ENCODE data around the gene TNIK.

TNIK gene

DNA sequence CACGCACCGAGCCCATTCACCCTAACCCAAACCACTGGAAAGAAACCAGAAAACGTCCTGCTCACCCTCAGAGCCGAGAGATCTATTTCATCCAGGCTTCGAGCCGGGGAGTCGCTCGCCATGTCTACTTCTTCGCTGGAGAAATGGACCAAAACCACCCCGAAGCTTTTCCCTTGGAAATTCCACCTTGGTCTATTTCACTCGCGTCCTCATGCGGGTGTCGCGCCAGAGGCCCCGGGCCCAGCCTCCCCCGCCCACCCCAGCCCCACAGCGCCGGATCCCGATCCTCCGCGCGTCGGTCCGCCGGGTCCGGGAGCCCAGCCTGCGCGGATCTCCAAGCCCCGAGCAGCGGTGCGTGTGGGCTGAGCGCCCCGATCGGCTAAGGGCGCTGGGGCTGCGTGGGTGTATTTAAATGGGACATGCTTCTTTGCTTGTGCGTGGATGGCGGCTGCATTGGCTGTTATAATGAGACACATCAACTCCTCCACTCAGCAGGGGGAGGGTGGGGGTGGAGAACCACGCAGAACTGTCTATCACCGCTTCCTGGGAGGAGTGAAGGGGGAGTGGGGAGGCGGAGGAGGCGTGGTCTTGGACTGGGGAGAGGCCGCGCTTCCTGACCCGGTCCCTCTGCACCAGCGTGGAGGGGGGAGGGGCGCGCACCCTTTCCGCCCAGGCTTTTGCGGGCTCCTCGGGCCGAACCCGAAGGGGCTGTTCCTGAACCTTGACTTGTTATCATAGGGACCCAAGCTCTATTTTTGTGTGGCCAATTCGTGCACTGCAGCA, at the start of gene TNIK:
Gene TNIK (minus strand): TSS at position 464 of the 783 bp plus-strand sequence. CDS start 342 bp downstream, at position 122.
- no peak for DNase-seq

DNA sequence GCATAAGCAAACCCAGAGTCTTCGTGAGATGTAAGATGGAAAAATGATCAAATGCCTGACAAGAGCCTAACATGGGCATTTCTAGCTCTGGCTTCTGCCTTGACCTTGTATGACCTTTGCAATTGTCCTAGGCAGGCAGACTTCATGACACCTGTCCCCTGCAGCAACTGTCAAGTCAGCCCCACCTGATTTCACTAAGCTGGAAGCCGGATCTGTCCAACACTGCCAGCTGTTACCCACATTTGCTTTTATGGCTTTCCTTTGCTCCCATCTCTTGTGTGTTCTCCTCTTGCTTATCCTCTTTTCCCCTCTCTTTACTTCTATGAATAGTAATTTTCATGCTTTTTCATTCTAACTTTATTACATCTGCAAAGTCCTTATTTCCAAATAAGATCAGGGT, 48.5 kb upstream of the TNIK start:
- peak; percentile 5 for DNase-seq

DNA sequence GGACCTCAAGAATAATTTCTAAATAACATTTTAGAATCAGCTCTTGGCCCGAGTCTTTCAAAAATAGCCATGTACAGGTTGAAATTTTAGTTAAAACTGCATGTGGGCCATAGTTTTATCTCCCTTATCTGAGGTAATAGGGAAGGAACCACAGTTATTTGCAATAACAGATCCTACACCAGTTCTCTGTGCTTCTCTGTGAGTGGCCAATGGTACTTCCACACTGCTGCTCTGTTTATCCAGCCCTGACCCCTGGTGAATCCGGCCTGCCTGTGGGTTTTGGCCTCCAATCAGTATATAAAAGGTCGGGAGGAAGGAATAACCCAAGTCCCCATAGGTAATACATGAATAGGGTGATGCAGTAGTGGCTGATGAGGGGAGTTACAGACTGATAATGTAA, 48.0 kb upstream of the TNIK start:
- no peak for DNase-seq

DNA sequence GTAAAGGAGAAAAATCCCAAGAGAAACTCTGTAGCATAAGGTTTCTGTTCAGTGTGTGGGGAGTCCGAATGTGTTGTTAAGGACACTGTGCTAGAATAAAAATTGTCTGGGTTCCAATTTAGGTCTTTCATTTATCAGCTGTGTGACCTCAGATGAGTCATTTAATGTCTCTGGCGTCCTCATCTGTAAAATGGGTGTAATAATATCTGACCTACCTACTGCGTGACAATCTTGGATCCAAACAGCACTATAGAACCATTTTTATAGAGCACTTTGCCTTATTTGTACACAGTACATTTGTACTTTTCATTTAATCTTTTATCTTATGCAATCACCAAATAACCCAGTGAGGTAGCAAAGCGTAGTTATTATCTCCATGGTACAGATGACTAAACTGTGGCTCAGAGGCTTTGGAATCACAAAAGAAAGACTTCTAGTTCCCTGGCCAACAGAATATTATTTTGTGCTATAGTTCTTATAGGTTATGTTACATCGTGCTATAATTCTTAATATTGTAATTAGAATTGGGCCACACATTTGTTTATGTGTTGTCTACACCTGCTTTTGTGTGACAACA, 46.6 kb upstream of the TNIK start:
- DNase-seq = no peak

DNA sequence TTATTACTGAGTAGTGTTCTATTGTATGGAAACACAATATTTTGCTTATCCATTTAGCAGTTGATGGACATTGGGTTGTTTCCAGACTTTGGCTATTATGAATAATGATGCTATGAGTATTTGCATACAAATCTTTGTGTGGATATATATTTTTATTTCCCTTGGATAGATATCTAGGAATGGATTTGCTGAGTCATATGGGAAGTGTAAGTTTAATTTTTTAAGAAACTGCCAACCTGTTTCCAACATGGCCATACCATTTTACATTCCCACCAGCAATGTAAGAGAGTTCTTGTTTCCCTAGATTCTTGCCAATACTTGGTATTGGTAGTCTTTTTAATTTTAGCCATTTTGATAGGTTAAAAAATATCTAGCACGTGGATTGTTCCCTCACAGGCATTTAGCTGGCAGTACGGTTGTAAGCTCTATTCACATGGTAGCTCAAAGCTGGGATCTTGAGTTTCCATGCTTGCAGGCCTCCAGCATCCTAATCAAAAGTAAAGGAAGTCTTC, 45.7 kb upstream of the TNIK start:
- no peak for DNase-seq

DNA sequence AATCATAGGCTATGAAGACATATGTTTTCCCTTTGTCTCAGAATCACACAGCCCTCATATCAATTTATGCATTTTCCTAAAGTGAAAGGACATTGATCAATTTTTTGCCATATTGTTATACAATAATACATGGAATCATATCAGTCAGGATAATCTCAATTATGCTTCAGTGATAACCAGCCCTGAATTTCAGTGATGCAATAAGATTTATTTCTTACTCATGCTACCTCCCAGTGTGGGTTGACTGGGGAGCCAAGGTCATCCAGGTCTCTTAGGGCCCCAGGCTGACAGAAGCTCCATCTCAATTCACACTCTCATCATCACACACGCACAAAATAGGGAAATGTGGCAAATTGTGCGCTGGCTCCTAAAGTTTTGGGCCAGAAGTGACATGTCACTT, 44.2 kb upstream of the TNIK start:
- DNase-seq = no peak

DNA sequence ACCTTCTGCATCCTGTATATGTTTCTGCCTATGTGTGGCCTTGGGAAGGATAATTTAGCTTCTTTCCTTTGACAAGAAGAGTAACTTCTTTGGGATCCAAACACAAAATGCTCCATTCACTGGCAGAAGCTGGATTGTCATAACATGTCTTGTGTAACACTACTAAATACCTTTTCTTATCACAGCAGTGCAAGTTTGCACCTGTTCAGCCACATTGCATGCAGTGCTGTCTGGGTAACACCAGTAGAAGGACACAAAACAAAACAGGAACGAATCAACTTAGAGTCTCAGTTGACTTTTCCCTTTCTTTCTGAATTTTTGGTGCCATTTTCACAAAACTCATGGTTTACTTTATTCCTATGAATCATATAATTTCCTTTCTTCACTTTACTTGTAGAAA, 43.6 kb upstream of the TNIK start:
- DNase-seq = no peak

DNA sequence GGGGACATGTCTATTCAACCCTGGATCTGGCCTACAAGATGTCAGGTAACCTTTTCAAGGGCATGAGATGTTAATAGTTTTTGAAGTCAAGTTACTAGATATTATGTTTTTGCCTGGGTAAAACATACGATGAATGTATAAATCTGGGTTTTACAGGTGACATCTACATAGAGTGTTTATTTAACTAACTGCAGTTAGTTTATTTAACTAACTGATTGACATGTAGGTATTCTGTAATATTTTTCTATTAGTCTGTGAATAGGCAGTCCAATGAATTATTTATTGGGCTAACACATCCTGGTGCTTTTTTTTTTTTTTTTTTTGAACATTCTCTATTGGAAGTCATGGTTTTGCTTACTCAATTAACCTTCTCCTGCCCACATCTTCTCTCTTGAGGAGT, 38.7 kb upstream of the TNIK start:
- DNase-seq = no peak

DNA sequence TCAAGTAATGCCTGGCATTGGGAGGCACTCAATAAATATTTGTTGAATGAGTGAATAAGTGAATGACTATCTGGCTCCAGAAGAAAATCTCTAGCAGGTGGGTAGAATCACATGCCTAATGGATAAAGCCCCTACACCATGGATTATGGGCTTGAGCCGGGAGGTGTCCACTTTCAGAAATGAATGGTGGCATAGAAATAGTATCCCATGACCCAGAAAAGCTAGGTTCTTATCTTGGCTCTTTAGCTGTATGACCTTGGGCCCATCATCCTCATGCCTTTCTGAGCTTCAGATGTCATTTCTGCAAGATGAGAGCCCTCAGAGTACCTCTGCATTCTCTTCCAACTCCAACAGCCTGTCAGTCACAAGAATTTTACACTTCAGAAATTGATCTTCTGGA, 37.3 kb upstream of the TNIK start:
- no peak for DNase-seq

DNA sequence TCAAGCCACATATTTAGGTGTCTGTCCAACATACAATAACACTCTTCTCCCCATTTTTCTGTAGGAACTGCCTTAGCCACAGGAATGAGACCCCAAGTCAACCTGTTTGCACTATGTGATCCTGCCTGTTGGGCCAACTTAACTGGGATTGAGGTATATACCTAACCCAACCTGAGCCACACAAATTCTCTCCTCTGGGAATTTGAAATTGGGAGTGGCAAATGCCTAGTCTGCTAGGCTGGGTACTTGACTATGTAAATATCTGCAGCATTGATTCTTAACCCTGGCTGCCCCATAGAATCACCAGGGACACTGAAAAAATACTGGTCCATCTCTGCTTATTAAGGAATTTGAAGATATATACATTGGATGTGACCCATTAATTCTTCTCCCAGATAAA, 35.2 kb upstream of the TNIK start:
- DNase-seq = no peak

DNA sequence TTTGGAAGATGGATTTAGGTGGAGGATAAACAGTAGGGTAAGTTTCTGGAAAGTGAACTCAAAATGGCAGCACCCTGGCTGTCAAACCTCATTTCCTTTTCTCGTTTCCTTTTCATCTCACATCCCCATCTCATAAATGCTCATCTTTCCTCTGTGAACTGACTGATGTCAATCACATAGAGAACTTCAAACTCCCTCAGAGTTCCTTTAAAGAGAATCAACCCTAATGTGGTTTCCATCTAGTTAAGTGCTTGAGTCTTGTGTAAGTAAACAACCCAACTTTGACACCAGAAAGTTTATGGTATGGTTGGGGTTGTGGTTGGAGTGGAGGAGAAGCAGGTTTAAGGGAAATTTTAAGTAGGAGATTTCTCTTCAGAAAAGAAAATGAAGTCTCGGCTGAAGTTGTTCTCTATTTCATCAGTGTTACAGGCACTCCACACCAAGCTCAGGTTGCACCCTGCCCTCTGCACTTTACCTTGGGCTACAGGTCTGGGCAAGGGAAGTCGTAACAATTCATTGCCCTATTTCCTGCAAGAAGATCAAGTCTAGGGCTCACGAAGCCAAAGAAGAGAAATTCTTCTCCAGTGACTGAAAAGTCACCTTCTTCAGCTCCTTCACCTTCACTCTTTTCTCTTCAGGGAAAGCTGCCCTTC, 34.4 kb upstream of the TNIK start:
- no peak for DNase-seq

DNA sequence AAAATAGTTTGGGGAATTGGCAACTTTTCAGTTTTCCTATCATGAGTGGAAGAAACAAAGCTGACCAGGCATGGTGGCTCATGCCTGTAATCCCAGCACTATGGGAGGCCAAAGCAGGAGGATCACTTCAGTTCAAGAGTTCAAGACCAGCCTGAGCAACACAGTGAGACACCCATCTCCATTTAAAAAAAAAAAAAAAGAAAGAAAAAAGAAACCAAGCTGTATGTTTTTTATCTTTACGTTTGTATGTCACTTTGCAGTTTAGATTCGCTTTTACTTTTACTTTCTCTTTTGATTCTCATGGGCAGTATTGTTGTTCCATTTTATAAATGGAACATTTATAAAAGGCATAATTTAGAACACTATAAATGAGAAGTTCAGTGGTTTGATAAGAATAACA, 31.2 kb upstream of the TNIK start:
- DNase-seq = no peak

DNA sequence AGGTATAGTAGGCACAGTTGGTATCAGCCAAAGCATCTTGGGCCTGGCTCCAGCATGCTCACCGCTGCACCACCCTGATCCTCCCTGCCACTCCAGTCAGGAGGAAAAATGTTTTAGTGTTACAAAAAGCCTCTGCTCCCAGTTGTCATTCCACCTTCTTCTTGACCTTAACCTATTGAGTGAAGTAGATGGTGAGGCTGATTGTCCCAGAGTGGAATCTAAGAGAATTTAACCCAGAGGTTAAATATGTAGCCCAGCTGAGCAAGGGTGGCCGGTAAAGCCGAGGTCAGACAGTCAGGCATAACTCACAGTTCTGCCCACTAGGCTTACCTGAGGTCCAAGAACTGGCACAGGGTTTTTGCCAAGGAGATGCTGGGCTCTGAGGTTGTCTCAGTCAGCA, 30.7 kb upstream of the TNIK start:
- no peak for DNase-seq

DNA sequence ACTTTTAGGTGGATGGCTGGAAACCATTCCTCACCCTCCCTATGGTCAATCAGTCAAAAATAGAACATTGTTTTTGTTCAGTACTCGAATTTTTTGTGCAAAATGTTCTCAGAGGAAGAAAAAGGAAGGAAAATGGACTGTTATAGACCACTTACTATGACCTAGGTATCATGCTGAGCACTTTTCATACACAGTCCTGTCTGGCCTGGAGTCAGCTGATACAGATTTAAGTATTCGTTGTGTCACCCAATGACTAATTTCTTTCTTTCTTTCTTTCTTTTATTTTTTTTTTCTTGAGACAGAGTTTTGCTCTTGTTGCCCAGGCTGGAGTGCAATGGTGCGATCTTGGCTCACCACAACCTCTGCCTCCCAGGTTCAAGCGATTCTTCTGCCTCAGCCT, 29.1 kb upstream of the TNIK start:
- DNase-seq = no peak

DNA sequence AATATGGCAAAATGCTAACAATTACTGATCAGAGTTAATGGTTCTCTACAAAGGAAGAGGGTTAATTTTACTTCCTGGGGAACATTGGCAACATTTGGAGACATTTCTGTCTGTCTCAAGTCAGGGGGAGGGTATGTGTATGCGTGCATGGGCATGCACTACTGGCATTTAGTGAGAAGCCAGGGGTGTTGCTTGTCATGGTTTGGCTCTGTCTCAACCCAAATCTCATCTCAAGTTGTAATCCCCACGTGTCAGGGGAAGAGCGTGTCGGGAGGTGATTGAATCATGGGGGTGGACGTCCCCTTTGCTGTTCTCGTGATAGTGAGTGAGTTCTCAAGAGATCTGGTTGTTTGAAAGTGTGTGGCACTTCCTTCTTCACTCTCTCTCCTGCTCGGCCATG, 28.3 kb upstream of the TNIK start:
- DNase-seq = no peak

DNA sequence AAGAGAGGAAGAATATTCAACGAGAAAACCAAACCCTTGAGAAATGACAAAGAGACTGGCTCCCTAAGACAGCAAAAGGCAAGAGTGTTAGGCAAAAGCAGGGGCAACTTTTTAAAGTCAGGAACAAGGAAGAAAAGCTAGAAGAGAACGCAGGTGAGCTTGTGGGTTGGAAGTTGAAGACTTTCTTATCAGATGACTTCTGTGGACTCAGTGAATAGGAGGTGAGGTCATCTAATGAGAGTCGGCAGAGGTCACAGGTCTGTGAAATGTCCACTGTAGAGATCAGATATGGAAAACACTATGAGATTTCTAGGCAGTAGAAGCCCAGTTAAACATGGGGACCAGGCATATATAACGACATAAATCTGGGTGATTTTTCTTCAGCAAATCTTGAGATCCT, 27.2 kb upstream of the TNIK start:
- DNase-seq = no peak

DNA sequence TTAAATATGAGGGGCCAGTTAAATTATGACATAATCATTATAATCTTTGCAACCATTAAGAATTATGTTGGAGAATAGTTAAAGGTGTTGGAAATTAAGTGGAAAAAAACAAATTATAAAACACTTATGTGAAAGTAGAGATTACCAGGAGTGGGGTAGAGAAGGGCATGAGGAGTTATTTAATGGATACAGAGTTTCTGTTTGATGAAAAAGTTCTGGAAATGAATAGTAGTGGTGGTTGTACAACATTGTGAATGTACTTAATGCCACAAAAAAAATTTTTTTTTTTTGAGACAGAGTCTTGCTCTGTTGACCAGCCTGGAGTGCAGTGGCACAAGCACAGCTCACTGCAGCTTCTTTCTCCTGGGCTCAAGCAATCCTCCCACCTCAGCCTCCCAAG, 25.1 kb upstream of the TNIK start:
- no peak for DNase-seq

DNA sequence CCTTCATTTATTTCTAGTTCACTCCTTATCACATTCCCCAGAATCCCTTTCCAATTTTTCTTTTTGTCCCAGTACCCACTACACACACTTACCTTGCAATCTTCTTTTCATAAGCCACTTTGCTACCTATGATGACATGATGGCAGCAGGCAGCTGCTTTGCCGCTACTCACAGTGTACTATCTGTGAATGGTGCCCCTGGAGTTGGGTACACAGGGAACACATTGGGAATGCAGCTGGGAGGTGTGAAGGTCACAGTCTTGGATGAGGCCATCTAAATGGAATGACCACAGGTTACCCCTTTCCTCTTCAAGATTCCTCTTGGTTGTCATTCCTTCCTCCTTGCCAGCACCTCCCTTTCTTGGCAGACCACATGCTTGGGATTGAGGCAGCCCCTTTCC, 20.8 kb upstream of the TNIK start:
- no peak for DNase-seq

DNA sequence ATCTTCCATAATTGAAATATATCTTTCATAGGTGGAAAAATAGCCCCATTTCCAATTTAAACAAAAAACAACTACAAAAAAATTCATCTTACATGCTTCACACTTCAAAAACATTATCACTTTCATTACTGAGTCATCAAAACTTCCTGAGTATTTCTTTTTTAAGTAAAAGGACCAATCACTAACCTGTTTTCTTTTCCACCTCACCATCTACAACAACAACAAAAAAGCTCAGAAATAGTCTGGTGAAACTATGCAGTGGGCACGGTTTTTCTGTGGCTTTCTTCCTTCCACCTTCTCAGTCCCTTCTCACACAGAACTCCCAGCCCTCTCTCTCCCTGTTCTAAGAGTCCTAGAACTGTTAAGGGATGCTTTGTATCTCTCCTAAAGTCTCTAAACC, 20.3 kb upstream of the TNIK start:
- DNase-seq = no peak

DNA sequence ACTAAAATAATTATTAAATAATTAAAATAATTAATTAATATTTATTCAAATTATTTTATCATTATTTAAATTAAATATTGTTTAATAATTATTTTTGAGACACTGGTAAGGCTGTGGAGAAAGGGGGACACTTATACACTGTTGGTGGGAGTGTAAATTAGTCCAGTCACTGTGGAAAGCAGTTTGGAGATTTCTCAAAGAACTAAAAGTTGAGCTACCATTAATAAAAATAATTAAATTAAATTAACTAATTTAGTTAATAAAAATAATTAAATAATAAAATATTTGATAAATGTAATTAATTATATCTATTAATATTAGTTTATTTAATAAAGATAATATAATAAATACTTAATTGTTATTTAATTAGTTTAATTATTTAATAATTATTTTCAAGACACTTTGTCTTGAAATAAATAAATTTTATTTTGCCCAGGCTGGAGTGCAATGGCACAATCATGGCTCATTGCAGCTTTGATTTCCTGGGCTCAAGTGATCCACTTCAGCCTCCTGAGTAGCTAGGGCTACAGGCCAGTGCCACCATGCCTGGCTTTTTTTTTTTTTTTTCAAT, 16.4 kb upstream of the TNIK start:
- DNase-seq = no peak

DNA sequence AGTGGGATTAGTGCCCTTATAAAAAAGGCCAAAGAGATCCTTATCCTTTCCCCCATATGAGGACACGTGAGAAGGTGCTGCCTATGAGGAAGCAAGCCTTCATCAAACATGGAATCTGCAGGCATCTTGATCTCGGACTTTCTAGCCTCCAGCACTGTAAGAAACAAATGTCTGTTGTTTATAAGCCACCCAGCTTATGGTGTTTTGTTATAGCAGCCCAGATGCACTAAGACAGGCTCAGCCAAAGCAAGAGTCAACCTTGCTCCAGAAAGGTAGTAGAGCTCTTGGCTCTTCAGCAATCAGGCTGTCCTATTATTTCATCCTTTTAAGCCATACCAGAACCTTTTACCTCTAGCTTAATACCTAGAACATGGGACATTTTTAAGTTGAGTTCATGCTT, 12.3 kb upstream of the TNIK start:
- no peak for DNase-seq

DNA sequence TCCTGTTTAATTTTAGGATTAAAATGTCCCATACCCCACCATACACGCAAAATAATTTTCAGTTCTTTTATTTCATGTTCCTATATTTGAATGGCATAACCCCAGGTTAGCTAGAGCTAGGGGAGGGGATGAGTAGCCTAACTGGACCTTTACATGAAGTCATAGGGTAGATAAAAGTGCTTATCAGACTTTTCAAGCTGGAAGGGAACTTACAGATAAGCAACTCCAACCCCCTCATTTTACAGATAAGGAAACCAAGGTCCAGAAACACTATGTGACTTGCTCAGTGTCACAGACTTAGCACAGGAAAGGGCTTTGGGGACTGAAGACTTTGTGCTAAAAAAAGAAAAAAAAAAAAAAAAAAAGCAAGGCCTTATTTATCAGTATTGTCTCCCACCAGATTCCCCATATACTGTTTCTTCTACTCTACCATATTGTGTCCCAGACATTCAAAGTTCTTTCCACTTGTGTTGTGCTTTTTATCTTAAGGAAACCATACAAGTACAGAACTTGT, 10.6 kb upstream of the TNIK start:
- no peak for DNase-seq

DNA sequence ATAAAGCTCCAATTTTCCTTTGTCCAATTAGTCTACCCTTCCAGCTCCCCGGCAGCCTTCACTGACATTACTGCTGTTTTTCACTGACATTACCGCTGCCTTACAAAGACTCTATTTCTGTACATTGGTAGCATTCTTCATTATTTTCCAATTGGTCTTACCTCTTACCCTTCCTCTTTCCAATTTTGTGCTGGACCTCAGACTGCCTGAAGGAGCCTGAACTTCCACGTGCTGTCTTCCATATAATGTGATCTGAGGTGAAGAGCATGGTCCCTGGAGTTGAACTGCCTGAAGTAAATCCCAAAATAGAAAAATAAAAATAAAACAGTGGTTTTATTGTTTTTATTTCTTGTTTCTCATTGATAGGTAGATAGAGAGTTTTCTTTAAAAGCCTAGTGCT, 9.2 kb upstream of the TNIK start:
- DNase-seq = no peak

Measured in SHP77 treated with DMSO at 0.1 percent for 48 hours (cell line).